ENCODE data around the gene REPS1. TPM values are rescaled to one million over a fixed set of nuclear protein-coding genes. Genes with fewer than 3 reads are reported as not detected.

REPS1 gene
- total and polyA plus RNA-seq, 4 donors: 13.5 to 68.2 (median 25.9) TPM

GRCh38 chr6:139013185-139013800, 25.2 kb upstream of the REPS1 start:
- Histone ChIP-seq H3K4me3 (no peak overlapping the region), H3K4me1 (ENCODE audit: control insufficient read depth in 5 of 5, insufficient read depth in 5 of 5, low read length in 5 of 5) (peaks cover 0 to 11% (median 2%) of the 10 kb centered on the region in 5 donors), H3K9ac (ENCODE audit: insufficient read depth in 1 of 2, low read length in 2 of 2) (no peak overlapping the region), H3K27me3 (ENCODE audit: control insufficient read depth in 3 of 3, insufficient read depth in 3 of 3, low read length in 2 of 3) (no peaks in the 10 kb centered on the region), H3K36me3 (ENCODE audit: control insufficient read depth in 4 of 4, insufficient read depth in 4 of 4, low read length in 4 of 4) (no peaks in the 10 kb centered on the region), H3K27ac (ENCODE audit: low read depth in 1 of 2, low read length in 1 of 2) (no peak overlapping the region), H3K9me3 (ENCODE audit: control insufficient read depth in 4 of 4, insufficient read depth in 3 of 4, low read length in 3 of 4) (no peaks in the 10 kb centered on the region)
- 95 to 98% methylated on average over 4 of the region's 4 CpGs for WGBS, 2 donors
- no peak for TF ChIP-seq CTCF (IDR thresholded peaks at IDR 0.05; ENCODE audit: control extremely low read depth, extremely low read depth)
- ATAC-seq (ENCODE audit: insufficient read depth, low FRiP score): no peak
- DNase-seq: no peak

- Histone ChIP-seq H3K4me3 (no peak overlapping the region), H3K27ac (ENCODE audit: low read depth in 1 of 2, low read length in 1 of 2) (no peak overlapping the region), H3K36me3 (ENCODE audit: control insufficient read depth in 4 of 4, insufficient read depth in 4 of 4, low read length in 4 of 4) (no peaks in the 10 kb centered on the region), H3K4me1 (ENCODE audit: control insufficient read depth in 5 of 5, insufficient read depth in 5 of 5, low read length in 5 of 5) (peaks cover 0 to 11% (median 2%) of the 10 kb centered on the region in 5 donors), H3K9me3 (ENCODE audit: control insufficient read depth in 4 of 4, insufficient read depth in 3 of 4, low read length in 3 of 4) (no peaks in the 10 kb centered on the region), H3K27me3 (ENCODE audit: control insufficient read depth in 3 of 3, insufficient read depth in 3 of 3, low read length in 2 of 3) (no peaks in the 10 kb centered on the region), H3K9ac (ENCODE audit: insufficient read depth in 1 of 2, low read length in 2 of 2) (no peak overlapping the region)
- TF ChIP-seq CTCF (IDR thresholded peaks at IDR 0.05; ENCODE audit: control extremely low read depth, extremely low read depth): no peak
- ATAC-seq (ENCODE audit: insufficient read depth, low FRiP score) (no peak), DNase-seq (no peak)
- 73 to 83% methylated on average over 3 of the region's 3 CpGs for WGBS, 2 donors
Observed at GRCh38 chr6:139011980-139012379, 23.9 kb upstream of the REPS1 start.

GRCh38 chr6:139010674-139011073, 22.6 kb upstream of the REPS1 start:
- Histone ChIP-seq H3K36me3 (ENCODE audit: control insufficient read depth in 4 of 4, insufficient read depth in 4 of 4, low read length in 4 of 4) (no peaks in the 10 kb centered on the region), H3K4me3 (no peak overlapping the region), H3K4me1 (ENCODE audit: control insufficient read depth in 5 of 5, insufficient read depth in 5 of 5, low read length in 5 of 5) (peaks cover 0 to 2% (median 0%) of the 10 kb centered on the region in 5 donors), H3K27me3 (ENCODE audit: control insufficient read depth in 3 of 3, insufficient read depth in 3 of 3, low read length in 2 of 3) (no peaks in the 10 kb centered on the region), H3K9ac (ENCODE audit: insufficient read depth in 1 of 2, low read length in 2 of 2) (no peak overlapping the region), H3K27ac (ENCODE audit: low read depth in 1 of 2, low read length in 1 of 2) (no peak overlapping the region), H3K9me3 (ENCODE audit: control insufficient read depth in 4 of 4, insufficient read depth in 3 of 4, low read length in 3 of 4) (no peaks in the 10 kb centered on the region)
- no peak for DNase-seq
- no peak for ATAC-seq (ENCODE audit: insufficient read depth, low FRiP score)
- TF ChIP-seq CTCF (IDR thresholded peaks at IDR 0.05; ENCODE audit: control extremely low read depth, extremely low read depth): no peak

- no peak overlapping the region for H3K27ac ChIP-seq (ENCODE audit: low read depth in 1 of 2, low read length in 1 of 2)
- H3K9me3 ChIP-seq (ENCODE audit: control insufficient read depth in 4 of 4, insufficient read depth in 3 of 4, low read length in 3 of 4): no peaks in the 10 kb centered on the region
- H3K4me1 ChIP-seq (ENCODE audit: control insufficient read depth in 5 of 5, insufficient read depth in 5 of 5, low read length in 5 of 5): no peaks in the 10 kb centered on the region
- WGBS, 2 donors: 79 to 82% methylated on average over 9 of the region's 9 CpGs
- no peak for TF ChIP-seq CTCF (IDR thresholded peaks at IDR 0.05; ENCODE audit: control extremely low read depth, extremely low read depth)
- ATAC-seq (ENCODE audit: insufficient read depth, low FRiP score): no peak
- H3K9ac ChIP-seq (ENCODE audit: insufficient read depth in 1 of 2, low read length in 2 of 2): no peak overlapping the region
- no peak overlapping the region for H3K4me3 ChIP-seq
- H3K27me3 ChIP-seq (ENCODE audit: control insufficient read depth in 3 of 3, insufficient read depth in 3 of 3, low read length in 2 of 3): no peaks in the 10 kb centered on the region
- H3K36me3 ChIP-seq (ENCODE audit: control insufficient read depth in 4 of 4, insufficient read depth in 4 of 4, low read length in 4 of 4): no peaks in the 10 kb centered on the region
- no peak for DNase-seq
Observed at GRCh38 chr6:139008117-139008516, 20.1 kb upstream of the REPS1 start.
